ENCODE data around the gene MRPL4. TPM values are rescaled to one million over a fixed set of nuclear protein-coding genes. Genes with fewer than 3 reads are reported as not detected.

The MRPL4 gene
- total RNA-seq, 1 experiment from 2014 or later = 85.9 TPM

DNA sequence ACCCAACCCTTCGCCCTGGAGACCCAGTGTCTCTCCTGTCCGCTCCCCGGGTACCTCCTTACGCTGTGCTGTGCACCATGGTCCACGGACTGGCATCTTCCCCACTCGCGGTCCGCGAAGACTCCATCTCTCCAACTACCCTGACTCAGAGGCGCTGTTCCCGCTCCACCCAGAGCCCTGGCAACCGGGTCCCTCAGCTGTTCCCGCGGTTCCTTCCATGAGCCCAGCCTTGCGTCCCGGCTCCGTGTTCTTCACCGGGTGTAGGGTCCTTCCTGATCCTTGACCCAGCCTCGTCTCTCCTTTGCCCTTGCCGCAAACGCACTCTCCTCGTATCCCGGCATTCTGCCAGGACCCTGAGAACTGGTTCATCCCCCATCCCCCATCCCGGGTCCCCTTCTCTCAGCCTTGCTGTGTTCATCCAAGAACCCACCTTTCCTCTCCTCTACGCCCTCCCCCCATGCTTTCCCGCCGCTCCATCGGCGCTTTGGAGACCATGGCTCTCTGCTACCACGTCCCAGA, 38.4 kb downstream of the MRPL4 start:
- Histone ChIP-seq H3K4me3 (ENCODE audit: low read depth, low read length) (peak overlapping the region; percentile 48), H3K27me3 (replicated peaks; ENCODE audit: control insufficient read depth, insufficient read depth, low read length) (no peaks in the 10 kb centered on the region), H3K9me3 (no peaks in the 10 kb centered on the region), H3K36me3 (ENCODE audit: control insufficient read depth, insufficient read depth, low read length) (peaks cover under 1% of the 10 kb centered on the region), H3K4me1 (peaks cover 33% of the 10 kb centered on the region)
- TF ChIP-seq, protein P1, sequence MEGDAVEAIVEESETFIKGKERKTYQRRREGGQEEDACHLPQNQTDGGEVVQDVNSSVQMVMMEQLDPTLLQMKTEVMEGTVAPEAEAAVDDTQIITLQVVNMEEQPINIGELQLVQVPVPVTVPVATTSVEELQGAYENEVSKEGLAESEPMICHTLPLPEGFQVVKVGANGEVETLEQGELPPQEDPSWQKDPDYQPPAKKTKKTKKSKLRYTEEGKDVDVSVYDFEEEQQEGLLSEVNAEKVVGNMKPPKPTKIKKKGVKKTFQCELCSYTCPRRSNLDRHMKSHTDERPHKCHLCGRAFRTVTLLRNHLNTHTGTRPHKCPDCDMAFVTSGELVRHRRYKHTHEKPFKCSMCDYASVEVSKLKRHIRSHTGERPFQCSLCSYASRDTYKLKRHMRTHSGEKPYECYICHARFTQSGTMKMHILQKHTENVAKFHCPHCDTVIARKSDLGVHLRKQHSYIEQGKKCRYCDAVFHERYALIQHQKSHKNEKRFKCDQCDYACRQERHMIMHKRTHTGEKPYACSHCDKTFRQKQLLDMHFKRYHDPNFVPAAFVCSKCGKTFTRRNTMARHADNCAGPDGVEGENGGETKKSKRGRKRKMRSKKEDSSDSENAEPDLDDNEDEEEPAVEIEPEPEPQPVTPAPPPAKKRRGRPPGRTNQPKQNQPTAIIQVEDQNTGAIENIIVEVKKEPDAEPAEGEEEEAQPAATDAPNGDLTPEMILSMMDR (IDR thresholded peaks at IDR 0.05; ENCODE audit: insufficient read depth in 1 of 2, low read depth in 1 of 2, low read length in 1 of 2, severe bottlenecking in 1 of 2, unreplicated experiment in 1 of 2) = no peak
- Mint-ChIP-seq H3K27me3 (ENCODE audit: insufficient read depth, unreplicated experiment) (peaks cover 7% of the 10 kb centered on the region), H3K36me3 (ENCODE audit: insufficient read depth, unreplicated experiment) (peaks cover 15% of the 10 kb centered on the region), H3K9me3 (ENCODE audit: unreplicated experiment) (no peaks in the 10 kb centered on the region), H3K27ac (ENCODE audit: unreplicated experiment) (no peak overlapping the region), H3K4me3 (ENCODE audit: unreplicated experiment) (peak overlapping the region; percentile 87), H3K4me1 (ENCODE audit: low read depth, unreplicated experiment) (peaks cover 19% of the 10 kb centered on the region)
- intact Hi-C loops (cut with micrococcal nuclease; ENCODE audit: unreplicated experiment) = no loop called here
- CTCF ChIA-PET = interaction anchor here (1.3 to 2.8 kb wide), 3 partner anchors 20 to 90 kb away, joined by 4 to 34 read pairs (median 9); partner anchors contain the start of genes ICAM1 and TYK2
- BruUV-seq (replicated peaks) = no TSS peak
- POLR2A ChIA-PET = no interaction called here
- peak in 1 of 2 experiments; percentile 26 for DNase-seq

DNA sequence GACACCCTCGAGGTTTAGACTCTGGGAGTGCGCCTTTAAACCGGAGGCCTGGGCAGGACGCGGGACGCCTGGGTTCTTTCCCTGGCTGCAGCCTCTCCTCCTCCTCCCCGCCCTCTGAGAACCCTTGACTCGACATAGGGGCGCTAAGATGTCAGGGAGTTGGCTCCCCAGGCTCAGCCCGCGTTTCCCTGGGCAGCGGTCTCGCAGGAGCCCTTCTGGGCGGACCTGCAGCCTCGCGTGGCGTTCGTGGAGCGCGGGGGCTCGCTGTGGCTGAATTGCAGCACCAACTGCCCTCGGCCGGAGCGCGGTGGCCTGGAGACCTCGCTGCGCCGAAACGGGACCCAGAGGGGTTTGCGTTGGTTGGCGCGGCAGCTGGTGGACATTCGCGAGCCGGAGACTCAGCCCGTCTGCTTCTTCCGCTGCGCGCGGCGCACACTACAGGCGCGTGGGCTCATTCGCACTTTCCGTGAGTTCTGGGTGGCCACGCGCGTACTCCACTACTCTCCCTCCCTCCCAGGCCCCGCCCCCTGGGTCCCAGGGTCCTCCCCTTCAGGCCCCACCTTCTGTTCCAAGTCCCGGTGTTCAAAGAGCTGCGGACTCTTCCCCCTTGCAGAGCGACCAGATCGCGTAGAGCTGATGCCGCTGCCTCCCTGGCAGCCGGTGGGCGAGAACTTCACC, 39.0 kb downstream of the MRPL4 start:
- Histone ChIP-seq H3K27me3 (replicated peaks; ENCODE audit: control insufficient read depth, insufficient read depth, low read length) (no peaks in the 10 kb centered on the region), H3K4me1 (peaks cover 30% of the 10 kb centered on the region), H3K4me3 (ENCODE audit: low read depth, low read length) (peak overlapping the region; percentile 48), H3K36me3 (ENCODE audit: control insufficient read depth, insufficient read depth, low read length) (no peaks in the 10 kb centered on the region; the same call in none of the 2 replicates), H3K9me3 (no peaks in the 10 kb centered on the region)
- Mint-ChIP-seq H3K27me3 (ENCODE audit: insufficient read depth, unreplicated experiment) (peaks cover 7% of the 10 kb centered on the region), H3K4me1 (ENCODE audit: low read depth, unreplicated experiment) (peaks cover 15% of the 10 kb centered on the region), H3K4me3 (ENCODE audit: unreplicated experiment) (peak overlapping the region; percentile 87), H3K9me3 (ENCODE audit: unreplicated experiment) (no peaks in the 10 kb centered on the region), H3K36me3 (ENCODE audit: insufficient read depth, unreplicated experiment) (peaks cover 14% of the 10 kb centered on the region), H3K27ac (ENCODE audit: unreplicated experiment) (no peak overlapping the region)
- BruUV-seq (replicated peaks) = no TSS peak
- POLR2A ChIA-PET = interaction anchor here (0.6 to 0.9 kb wide), 2 partner anchors 90 to 100 kb away, joined by 6 read pairs; partner anchors contain the start of gene TYK2
- peak; percentile 62 to 70 for DNase-seq
- CTCF ChIA-PET = interaction anchor here (0.7 to 1.1 kb wide), 8 partner anchors 11 to 100 kb away, joined by 3 to 15 read pairs (median 4); partner anchors contain the start of genes FDX2 and ICAM1
- intact Hi-C loops (cut with micrococcal nuclease; ENCODE audit: unreplicated experiment) = no loop called here
- TF ChIP-seq, protein P1 (IDR thresholded peaks at IDR 0.05; ENCODE audit: insufficient read depth in 1 of 2, low read depth in 1 of 2, low read length in 1 of 2, severe bottlenecking in 1 of 2, unreplicated experiment in 1 of 2) = no peak

DNA sequence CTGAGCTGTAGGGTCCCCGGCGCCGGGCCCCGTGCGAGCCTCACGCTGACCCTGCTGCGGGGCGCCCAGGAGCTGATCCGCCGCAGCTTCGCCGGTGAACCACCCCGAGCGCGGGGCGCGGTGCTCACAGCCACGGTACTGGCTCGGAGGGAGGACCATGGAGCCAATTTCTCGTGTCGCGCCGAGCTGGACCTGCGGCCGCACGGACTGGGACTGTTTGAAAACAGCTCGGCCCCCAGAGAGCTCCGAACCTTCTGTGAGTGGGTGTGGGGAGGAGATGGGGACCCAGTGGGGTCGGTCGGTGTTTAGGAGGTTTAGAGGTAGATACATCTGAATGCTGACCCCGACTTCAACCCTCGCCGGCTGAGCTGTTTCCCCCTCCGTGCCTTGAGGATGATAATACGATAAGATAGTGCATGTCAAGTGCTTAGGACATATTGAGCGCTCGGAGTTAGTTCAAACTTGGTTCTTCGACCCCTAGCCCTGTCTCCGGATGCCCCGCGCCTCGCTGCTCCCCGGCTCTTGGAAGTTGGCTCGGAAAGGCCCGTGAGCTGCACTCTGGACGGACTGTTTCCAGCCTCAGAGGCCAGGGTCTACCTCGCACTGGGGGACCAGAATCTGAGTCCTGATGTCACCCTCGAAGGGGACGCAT, 39.7 kb downstream of the MRPL4 start:
- Mint-ChIP-seq H3K36me3 (ENCODE audit: insufficient read depth, unreplicated experiment) (peaks cover 14% of the 10 kb centered on the region), H3K4me3 (ENCODE audit: unreplicated experiment) (peak overlapping the region; percentile 87), H3K9me3 (ENCODE audit: unreplicated experiment) (no peaks in the 10 kb centered on the region), H3K4me1 (ENCODE audit: low read depth, unreplicated experiment) (peaks cover 15% of the 10 kb centered on the region), H3K27me3 (ENCODE audit: insufficient read depth, unreplicated experiment) (peaks cover 7% of the 10 kb centered on the region), H3K27ac (ENCODE audit: unreplicated experiment) (no peak overlapping the region)
- CTCF ChIA-PET = interaction anchor here (0.6 to 1.1 kb wide), 9 partner anchors 12 to 108 kb away, joined by 3 to 15 read pairs (median 4); partner anchors contain the start of genes FDX2 and ICAM1
- Histone ChIP-seq H3K36me3 (ENCODE audit: control insufficient read depth, insufficient read depth, low read length) (no peaks in the 10 kb centered on the region; the same call in 1 of the 2 replicates), H3K4me3 (ENCODE audit: low read depth, low read length) (peak overlapping the region; percentile 48), H3K4me1 (peaks cover 23% of the 10 kb centered on the region), H3K9me3 (no peaks in the 10 kb centered on the region), H3K27me3 (replicated peaks; ENCODE audit: control insufficient read depth, insufficient read depth, low read length) (no peaks in the 10 kb centered on the region)
- no peak for DNase-seq
- intact Hi-C loops (cut with micrococcal nuclease; ENCODE audit: unreplicated experiment) = no loop called here
- POLR2A ChIA-PET = interaction anchor here (0.6 to 0.9 kb wide), 2 partner anchors 89 to 99 kb away, joined by 6 read pairs; partner anchors contain the start of gene TYK2
- TF ChIP-seq, protein P1 (IDR thresholded peaks at IDR 0.05; ENCODE audit: insufficient read depth in 1 of 2, low read depth in 1 of 2, low read length in 1 of 2, severe bottlenecking in 1 of 2, unreplicated experiment in 1 of 2) = no peak
- no TSS peak for BruUV-seq (replicated peaks)
